Eye (tissue), 1 donor: ENCODE data around the gene NDUFA13.
A peak's percentile ranks its signal among the peaks of the same experiment; 100 is the strongest.
"Not testable (repeated sequence)": the region's sequence is repeated elsewhere in the genome, so short reads cannot be mapped to it uniquely, and the experiment has no call there.

Experiments
- DNase-seq: peaks from one replicate; pipeline ENCODE4 v3.0.0-alpha.2; 2015

Gene NDUFA13

GRCh38 chr19:19515642-19516519 is at the start of gene NDUFA13:
NDUFA13 (plus strand) TSS chr19:19516225; CDS start chr19:19516239, 14 bp downstream.
- peak; percentile 99 for DNase-seq

GRCh38 chr19:19468424-19469050 is 47.5 kb upstream of the NDUFA13 start:
- no peak for DNase-seq

- no peak for DNase-seq
These were observed 45.4 kb upstream of the NDUFA13 start for GRCh38 chr19:19470579-19470978.

- DNase-seq = no peak
These were observed 44.3 kb upstream of the NDUFA13 start for GRCh38 chr19:19471682-19472081.

- DNase-seq = not testable (repeated sequence)
These were observed 43.9 kb upstream of the NDUFA13 start for GRCh38 chr19:19472106-19472505.

- peak; percentile 79 for DNase-seq
These were observed 40.8 kb upstream of the NDUFA13 start for GRCh38 chr19:19475015-19475765.

- no peak for DNase-seq
These were observed 39.9 kb upstream of the NDUFA13 start for GRCh38 chr19:19475849-19476828.

- no peak for DNase-seq
These were observed 38.2 kb upstream of the NDUFA13 start for GRCh38 chr19:19477705-19478383.

- DNase-seq = no peak
These were observed 35.3 kb upstream of the NDUFA13 start for GRCh38 chr19:19480688-19481087.

GRCh38 chr19:19482809-19483596 is 33.0 kb upstream of the NDUFA13 start:
- DNase-seq = peak; percentile 62

GRCh38 chr19:19485161-19485997 is 30.6 kb upstream of the NDUFA13 start:
- peak; percentile 84 for DNase-seq

- no peak for DNase-seq
These were observed 30.1 kb upstream of the NDUFA13 start for GRCh38 chr19:19485998-19486290.

GRCh38 chr19:19486343-19487076 is 29.5 kb upstream of the NDUFA13 start:
- no peak for DNase-seq

- DNase-seq = no peak
These were observed 28.7 kb upstream of the NDUFA13 start for GRCh38 chr19:19487077-19487949.

- peak; percentile 54 for DNase-seq
These were observed 27.8 kb upstream of the NDUFA13 start for GRCh38 chr19:19487950-19488874.

- DNase-seq = peak; percentile 96
These were observed 26.9 kb upstream of the NDUFA13 start for GRCh38 chr19:19488875-19489690.
